GM19438 (cell line): ENCODE data around the gene UROC1.

Experiments
- ATAC-seq: cut with Tn5 transposase; IDR thresholded peaks from one replicate; pipeline ENCODE4 v1.9.1; 2021; ENCODE audit warnings: low read depth; ENCODE audit not compliant: unreplicated experiment

Gene UROC1

GRCh38 chr3:126432361-126433104 lies 85.0 kb downstream of the UROC1 start:
- ATAC-seq, result no peak
